ENCODE measurements around the gene MRPL3. TPM values are rescaled to one million over a fixed set of nuclear protein-coding genes. Genes with fewer than 3 reads are reported as not detected.

The MRPL3 gene
- 91.7 and 92.4 TPM in 2 replicates for total RNA-seq

GRCh38 chr3:131502530-131503319 is at the start of gene MRPL3:
TSS of gene MRPL3 (minus strand) at chr3:131502971. CDS start at chr3:131502821, 150 bp downstream.

Other genes with a start within 250 kb of the MRPL3 start
- gene NUDT16, start 121.2 kb downstream of the MRPL3 start, total RNA-seq, result 15.4 and 17.0 TPM in 2 replicates